Measurements from ENCODE around the gene SNRPA1.

The SNRPA1 gene

DNA sequence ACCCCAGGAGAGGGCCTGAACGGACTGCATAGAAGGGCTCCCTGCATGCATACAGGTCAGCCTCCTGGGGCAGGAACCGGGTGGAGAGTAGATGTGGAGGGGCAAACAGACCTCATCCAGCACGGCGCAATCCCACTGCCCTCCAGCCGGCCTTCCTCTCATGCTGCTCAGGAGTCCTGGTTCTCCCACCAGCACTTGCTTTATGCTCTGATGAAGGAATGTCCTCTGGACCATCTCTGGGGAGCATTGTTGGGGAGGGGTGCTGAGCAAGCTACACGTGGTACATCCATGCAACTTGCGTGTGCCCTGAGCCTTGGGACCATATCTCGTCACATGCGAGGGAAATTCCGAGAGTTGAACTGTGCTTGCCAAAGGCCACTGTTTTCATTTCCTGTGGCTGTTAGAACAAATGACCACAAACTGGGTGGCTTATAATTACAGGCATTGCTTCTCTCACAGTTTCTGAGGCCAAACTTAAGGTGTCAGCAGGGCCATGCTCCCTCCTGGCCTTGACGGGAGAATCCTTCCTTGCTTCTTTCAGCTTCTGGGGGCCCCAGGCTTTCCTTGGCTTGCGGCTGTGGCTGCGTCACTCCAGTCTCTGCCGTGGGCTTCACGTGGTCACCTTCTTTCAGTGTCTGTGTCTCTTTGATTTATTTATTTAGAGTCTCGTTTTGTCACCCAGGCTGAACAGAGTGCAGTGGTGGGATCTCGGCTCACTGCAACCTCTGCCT, 30.0 kb downstream of the SNRPA1 start:
- DNase-seq (ENCODE audit: low read depth in 1 of 2, low spot score in 1 of 2): no peak

DNA sequence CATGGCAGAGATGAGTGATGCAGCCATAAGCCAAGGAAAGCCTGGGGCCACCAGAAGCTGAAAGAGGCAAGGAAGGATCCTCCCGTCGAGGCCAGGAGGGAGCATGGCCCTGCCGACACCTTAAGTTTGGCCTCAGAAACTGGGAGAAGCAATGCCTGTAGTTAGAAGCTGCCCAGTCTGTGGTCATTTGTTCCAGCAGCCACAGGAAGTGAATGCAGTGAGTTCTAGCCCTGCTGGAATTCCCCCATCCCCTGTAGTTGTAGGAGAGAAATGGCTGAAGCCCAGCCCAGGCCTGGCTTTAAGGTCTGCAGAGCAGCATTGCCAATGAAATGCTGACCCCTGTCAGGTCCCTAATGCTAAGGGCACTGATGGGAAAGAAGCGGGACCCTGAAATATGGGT, 31.0 kb downstream of the SNRPA1 start:
- DNase-seq (ENCODE audit: low read depth in 1 of 2, low spot score in 1 of 2): no peak

- no peak for DNase-seq (ENCODE audit: low read depth in 1 of 2, low spot score in 1 of 2)
Measured at GRCh38 chr15:101262551-101262950, 32.5 kb downstream of the SNRPA1 start.

DNA sequence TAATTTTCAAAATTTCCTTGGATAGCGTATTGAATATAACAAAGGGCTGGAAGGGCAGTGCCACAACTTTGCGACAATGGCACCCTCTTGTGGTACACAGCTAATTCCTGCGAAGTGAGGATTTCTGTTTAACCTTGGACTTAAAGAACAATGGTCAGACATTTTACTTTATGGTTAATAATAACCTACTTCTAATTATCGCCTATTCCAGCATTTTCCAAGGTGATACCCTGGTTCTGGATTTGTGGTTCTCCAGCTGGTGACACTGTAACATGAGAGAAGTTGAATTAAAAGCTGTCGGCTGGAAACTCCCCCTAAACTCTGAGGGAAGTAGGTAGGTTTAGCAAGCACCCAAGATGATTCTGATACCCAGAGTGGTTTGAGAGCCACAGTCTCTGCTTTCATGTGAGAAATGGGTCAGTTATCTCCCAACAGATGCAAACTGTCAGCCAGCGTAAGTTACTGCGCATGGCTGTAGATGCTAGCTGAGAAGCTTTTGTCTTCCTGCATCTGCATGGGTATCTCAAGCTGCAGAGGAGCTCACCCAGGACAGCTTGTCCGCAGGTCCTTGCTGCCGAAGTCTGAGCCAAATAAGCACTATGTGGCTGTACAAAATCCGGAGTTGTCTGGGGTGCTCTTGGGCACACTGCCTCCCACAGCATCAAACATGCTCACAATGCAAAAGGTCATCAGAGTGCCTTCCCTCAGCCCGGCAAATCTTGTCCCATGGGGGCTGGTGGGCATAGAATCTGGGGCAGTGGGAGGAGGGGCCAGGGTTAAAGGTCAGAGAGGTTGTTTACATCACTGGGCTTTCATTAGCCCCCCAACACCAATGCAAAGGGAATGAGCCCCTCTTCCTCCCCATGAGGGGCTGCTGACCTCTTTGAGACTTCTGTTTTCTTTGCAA, 36.6 kb downstream of the SNRPA1 start:
- peak in 1 of 2 donors; percentile 19 for DNase-seq (ENCODE audit: low read depth in 1 of 2, low spot score in 1 of 2)

DNA sequence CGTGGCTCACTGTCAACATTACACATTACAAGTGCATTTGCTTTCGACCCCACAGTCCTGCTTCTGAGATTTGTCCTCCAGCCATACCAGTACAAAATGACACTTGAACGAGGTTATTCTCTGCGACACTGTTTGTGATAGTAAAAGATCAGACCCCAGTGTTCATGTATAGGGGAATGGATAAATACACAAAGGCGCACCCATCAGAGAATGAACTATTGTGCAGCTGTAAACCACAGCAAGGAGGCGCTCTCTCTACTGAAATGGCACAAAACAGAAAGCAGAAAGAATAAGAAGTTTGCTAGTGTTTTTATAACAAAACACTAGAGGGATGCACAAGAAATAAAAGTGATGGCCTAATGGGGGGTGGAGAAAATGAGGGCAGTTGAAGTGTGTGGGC, 38.3 kb downstream of the SNRPA1 start:
- no peak for DNase-seq (ENCODE audit: low read depth in 1 of 2, low spot score in 1 of 2)

DNA sequence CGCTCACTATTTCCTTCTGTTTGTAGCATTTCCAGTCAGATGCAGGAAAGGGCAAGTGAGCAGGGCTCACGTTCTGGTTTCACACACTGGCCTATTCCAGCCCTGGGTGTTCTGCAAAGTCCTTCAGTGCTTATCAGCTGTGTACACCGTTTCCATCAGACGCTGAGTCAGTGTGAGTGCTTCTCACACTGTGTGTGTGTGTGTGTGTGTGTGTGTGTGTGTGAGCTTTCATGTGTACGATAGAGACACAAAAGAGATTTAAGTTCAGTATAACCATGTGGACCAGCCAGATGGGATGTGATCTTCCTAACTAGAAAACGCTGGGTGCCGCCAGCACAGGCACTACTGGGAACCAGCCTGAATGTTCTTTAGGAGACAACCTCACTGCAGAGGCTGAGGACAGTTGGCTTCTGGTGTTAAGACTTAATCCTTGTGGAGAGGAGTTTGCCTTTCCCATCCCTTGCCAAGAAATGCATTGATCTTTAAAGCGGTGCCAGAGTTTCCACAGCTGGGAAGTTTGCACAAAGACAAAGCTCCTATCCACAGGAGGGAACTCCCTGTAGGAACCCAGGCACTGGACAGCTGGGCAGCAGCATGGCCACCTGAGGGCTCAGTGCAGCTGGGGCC, 39.3 kb downstream of the SNRPA1 start:
- no peak for DNase-seq (ENCODE audit: low read depth in 1 of 2, low spot score in 1 of 2)

- DNase-seq (ENCODE audit: low read depth in 1 of 2, low spot score in 1 of 2): no peak
Measured at GRCh38 chr15:101255051-101255395, 40.0 kb downstream of the SNRPA1 start.

DNA sequence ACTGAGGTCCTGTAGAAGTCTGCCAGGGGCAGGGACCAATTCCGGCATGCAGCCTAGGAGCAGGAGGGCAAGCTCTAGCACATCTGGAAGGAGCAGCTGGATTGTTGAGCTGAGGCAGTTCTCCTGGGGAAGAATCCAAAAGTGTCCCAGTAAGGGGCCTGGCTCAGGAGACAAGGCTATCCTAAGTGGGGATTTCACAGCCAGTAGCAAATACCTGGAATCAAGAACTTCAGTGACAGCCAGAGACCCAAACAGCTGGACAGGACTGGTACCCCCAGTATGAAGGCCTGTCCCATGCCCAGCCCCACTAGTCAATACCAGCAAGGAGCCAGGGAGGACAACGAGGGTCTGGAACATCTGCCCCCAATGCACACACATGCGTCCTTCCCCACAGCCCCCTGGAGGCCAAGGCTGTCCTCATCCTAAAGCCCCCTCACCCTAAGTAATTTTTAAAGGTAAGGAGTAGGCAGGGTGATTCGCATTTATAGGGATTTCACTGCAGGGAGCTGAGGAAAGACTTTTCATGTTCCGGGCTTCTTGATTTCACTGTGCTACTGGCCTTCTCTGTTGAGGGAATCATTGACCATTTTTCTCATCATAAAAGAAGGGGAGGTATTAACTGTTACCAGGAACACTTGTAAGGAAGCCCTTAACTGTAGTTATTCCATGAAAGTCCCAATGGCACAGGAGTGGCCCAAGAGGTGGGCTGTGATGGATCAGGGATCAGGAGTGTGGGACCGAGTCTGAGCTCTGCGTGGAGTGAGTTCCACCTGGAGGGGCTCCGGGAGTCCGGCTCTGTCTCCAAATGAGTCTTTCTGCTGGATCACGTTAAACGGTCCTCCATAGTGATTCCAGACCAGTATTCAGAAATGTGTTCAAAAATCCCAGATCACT, 40.6 kb downstream of the SNRPA1 start:
- DNase-seq (ENCODE audit: low read depth in 1 of 2, low spot score in 1 of 2): no peak

DNA sequence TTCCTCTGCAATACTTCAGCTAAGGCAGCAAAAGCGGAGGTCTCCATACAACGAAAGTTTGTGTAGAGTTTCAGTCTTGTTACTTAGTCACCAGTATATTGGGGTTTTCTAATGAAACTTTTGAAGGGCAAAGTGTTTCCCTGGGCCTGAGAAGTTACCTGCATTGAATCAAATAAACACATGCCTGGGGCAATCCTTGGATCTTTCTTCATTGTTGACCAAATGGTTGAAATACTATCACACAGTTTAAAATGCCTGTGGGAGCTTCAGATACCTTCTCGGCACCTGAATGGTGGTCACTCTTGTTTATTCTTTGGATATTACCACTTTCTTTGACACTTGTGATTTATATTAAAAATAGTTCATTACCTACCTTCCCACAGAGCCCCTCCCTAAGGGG, 42.2 kb downstream of the SNRPA1 start:
- DNase-seq (ENCODE audit: low read depth in 1 of 2, low spot score in 1 of 2): no peak

GRCh38 chr15:101251830-101252820, 42.9 kb downstream of the SNRPA1 start, which contains the start of gene CHSY1:
Gene CHSY1, minus strand, starts transcription at chr15:101252048. Its CDS starts 592 bp downstream, at chr15:101251456.
- DNase-seq (ENCODE audit: low read depth in 1 of 2, low spot score in 1 of 2): peak; percentile 63 to 80

DNA sequence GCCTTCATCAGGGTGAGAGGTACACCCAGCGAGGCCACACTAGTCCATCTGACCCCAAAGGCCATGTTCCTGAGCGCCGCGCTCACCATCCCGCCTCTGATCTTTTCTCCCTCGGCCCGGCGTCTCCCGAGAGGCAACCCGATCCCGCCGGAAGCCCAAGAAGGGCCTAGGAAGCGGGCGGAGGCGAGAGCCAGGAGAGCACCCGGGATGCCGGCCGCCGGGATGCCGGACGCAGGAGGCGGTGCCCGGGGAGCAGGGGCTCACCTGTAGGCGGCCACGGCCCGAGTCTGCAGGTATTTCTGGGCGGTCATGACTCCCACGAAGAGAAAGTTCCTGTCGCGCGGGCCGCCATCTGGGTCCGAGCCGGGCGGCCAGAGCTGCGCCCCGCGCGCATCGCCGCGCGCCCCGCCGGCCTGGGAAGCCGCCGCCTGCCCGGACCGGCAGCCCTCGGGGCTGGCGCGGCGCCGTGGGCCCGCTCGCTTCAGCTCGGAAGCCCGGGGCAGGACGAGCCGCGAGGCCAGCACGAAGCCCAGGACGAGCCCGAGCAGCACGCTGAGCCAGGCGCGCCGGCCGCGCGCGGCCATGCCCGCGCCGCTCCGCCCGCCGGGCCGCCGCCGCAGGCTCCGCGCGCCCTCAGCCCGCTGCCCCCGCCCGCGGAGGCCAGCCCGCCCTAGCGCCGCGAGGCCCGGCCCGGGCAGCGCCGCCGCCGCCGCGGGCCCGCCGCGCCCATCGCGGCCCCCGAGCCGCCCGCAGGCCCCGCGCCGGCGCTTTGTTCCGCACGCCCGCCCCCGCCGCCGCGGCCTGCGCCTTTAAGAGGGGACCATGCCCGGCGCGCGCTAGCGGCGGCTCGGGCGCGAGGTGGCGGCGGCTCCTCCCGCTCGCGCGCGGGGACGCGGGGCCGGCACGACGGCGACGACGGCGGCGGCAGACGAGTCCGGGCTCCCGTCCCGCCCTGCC, 43.9 kb downstream of the SNRPA1 start:
- peak in 1 of 2 donors; percentile 15 for DNase-seq (ENCODE audit: low read depth in 1 of 2, low spot score in 1 of 2)

DNA sequence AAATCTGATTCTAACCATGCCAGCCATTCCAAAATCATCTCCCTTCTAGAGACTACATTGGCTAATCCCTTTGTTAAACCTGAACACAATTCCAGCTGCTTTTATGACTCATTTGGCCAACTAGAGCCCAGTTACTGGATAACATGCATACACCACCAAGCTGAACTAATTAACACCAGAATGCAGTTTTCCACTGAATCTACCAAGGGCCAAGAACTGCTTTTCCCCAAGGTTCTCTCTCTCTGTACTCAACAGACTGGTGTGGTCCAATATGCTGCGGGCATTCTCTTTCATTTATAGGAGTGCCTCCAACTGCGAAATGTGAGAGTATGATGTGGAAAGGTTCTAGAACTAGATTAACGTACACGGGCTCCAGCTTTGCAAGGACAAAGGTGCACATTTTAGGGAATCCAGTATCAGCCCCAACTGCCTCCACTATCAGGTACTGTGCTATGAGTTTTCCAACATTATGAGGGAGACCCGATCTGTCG, 44.7 kb downstream of the SNRPA1 start:
- DNase-seq (ENCODE audit: low read depth in 1 of 2, low spot score in 1 of 2): no peak

- DNase-seq (ENCODE audit: low read depth in 1 of 2, low spot score in 1 of 2): no peak
Measured at GRCh38 chr15:101248274-101248673, 46.8 kb downstream of the SNRPA1 start.

DNA sequence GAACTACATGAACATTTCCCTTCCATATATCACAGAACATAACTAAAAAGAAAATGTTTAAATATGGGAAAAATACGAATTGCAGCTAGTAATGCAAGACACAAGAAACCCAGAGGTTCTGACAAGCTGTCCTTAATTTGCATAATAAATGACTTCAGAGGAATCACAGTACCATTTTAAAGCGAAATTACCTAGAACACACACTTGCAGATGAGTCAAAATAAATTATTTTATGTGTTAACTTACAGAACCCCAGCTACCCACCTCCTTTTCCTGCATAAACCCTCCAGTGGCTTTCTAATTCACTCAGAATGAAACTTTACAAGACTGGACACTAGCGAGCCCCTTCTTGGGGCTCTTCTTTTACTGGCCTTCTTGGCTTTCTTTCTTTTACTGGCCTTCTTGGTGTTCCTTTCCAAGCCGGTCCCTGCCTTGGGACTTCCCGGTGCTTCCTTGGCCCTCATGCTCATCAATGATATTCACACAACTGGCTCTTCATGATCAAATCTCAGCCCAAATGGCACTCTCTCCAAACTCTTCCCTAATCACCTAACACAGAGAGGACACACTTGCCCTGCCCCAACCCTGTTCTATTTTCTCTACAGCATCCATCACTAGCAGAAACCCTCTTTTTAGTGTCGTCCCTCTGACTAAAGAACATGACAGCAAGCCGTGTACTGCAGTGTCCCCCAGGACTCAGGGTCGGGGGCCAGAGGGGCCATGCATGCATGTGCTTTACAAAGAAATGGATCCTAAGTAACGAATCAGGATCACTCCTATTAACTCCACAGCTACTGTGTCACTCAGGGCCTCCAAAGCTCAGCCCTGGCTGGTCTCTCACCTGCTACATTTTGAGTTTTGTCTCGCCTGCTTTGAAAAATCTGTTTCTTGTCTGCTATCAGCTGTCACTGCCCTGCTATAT, 48.0 kb downstream of the SNRPA1 start:
- no peak for DNase-seq (ENCODE audit: low read depth in 1 of 2, low spot score in 1 of 2)

DNA sequence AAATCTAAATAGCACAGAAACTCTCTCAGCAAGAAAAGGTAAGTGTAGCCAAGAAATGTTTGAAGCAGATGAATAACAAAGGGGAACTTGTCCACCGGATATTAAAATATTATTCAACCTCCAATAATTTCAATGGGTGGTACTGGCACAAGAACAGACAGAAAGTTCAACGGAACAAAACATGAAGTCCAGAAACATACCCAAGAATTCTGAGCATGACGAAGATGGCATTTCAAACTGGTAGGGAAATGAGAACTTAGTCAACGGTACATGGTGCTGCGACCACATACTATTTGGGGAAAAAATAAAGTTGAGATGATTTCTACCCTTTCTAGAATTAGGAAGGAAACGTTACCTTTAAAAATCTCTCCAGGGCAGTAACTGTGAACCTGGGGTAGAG, 48.7 kb downstream of the SNRPA1 start:
- no peak for DNase-seq (ENCODE audit: low read depth in 1 of 2, low spot score in 1 of 2)

- no peak for DNase-seq (ENCODE audit: low read depth in 1 of 2, low spot score in 1 of 2)
Measured at GRCh38 chr15:101244889-101245668, 50.0 kb downstream of the SNRPA1 start.

Data from stimulated activated CD4-positive, alpha-beta T cell treated with anti-CD3 and anti-CD28 coated beads, Interleukin-15, amount 100 ng/mL, for 1 hour (primary cell).